Duodenal mucosa (tissue), 2 donors: ENCODE data around the gene CTRL.

Experiments
- H3K27ac ChIP-seq: one replicate; pipeline ENCODE4 v1.7.0; 2013; ENCODE audit warnings: low read depth, low read length
- H3K27me3 ChIP-seq, 2 donors: one replicate each; pipeline ENCODE4 v1.7.0; 2013; ENCODE audit warnings: low read length in 2 of 2, control low read depth in 1 of 2; ENCODE audit not compliant: insufficient read depth in 2 of 2, control insufficient read depth in 1 of 2
- H3K36me3 ChIP-seq, 2 donors: one replicate each; pipeline ENCODE4 v1.7.0; 2013; ENCODE audit warnings: low read length in 2 of 2, control low read depth in 1 of 2; ENCODE audit not compliant: insufficient read depth in 2 of 2, control insufficient read depth in 1 of 2
- H3K4me1 ChIP-seq, 2 donors: one replicate each; pipeline ENCODE4 v1.7.0; 2013; ENCODE audit warnings: low read length in 2 of 2, control low read depth in 1 of 2; ENCODE audit not compliant: insufficient read depth in 2 of 2, control insufficient read depth in 1 of 2
- H3K4me3 ChIP-seq, 2 donors: one replicate each; pipeline ENCODE4 v1.7.0; 2013; ENCODE audit warnings: low read length in 2 of 2, low read depth in 1 of 2
- H3K9ac ChIP-seq, 2 donors: one replicate each; pipeline ENCODE4 v1.7.0; 2013; ENCODE audit warnings: low read length in 2 of 2, low read depth in 1 of 2
- H3K9me3 ChIP-seq, 2 donors: one replicate each; pipeline ENCODE4 v1.7.0; 2013; ENCODE audit warnings: low read length in 2 of 2, control low read depth in 1 of 2; ENCODE audit not compliant: control insufficient read depth in 1 of 2

Gene CTRL

DNA sequence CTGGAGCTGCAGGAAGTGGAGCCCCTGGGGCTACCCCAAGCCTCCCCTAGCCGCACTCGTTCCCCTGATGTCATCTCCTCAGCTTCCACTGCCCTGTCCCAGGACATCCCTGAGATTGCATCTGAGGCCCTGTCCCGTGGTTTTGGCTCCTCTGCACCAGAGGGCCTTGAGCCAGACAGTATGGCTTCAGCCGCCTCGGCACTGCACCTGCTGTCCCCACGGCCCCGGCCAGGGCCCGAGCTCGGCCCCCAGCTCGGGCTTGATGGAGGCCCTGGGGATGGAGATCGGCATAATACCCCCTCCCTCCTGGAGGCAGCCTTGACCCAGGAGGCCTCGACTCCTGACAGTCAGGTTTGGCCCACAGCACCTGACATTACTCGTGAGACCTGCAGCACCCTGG is 51.1 kb downstream of the CTRL start:
- Histone ChIP-seq H3K9me3 (no peaks in the 10 kb centered on the region), H3K27ac (no peak overlapping the region)

DNA sequence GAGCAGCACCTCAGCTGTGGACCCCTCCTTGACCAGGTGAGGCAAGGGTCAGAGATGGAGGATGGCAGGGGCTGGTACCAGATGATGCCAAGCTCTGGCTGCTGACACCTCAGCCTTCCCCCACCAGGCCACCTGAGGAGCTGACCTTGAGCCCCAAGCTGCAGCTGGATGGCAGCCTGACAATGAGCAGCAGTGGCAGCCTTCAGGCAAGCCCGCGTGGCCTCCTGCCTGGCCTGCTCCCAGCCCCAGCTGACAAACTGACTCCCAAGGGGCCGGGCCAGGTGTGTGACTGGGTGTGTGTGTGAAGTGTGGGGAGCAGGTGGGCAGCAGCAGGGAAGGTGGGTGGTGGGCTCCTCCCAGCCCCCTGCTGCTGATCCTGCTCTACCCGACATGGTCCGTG is 51.7 kb downstream of the CTRL start:
- H3K9ac ChIP-seq, result no peak overlapping the region
- no peaks in the 10 kb centered on the region for H3K27me3 ChIP-seq
- H3K36me3 ChIP-seq, result peaks cover 83 to 87% of the 10 kb centered on the region in 2 donors
- H3K4me1 ChIP-seq, result peaks cover 11 to 19% of the 10 kb centered on the region in 2 donors
- H3K27ac ChIP-seq, result no peak overlapping the region
- H3K9me3 ChIP-seq, result no peaks in the 10 kb centered on the region
- H3K4me3 ChIP-seq, result no peak overlapping the region

More for the DNA sequence above, 51.1 kb downstream of the CTRL start:
- Histone ChIP-seq H3K36me3 (peaks cover 83 to 87% of the 10 kb centered on the region in 2 donors), H3K4me1 (peaks cover 6 to 16% of the 10 kb centered on the region in 2 donors), H3K27me3 (no peaks in the 10 kb centered on the region), H3K4me3 (no peak overlapping the region), H3K9ac (no peak overlapping the region)
